Endothelial cell of umbilical vein (primary cell): ENCODE results near the gene ALDH1A2. TPM values are rescaled to one million over a fixed set of nuclear protein-coding genes. Genes with fewer than 3 reads are reported as not detected.

Experiments used
- BruUV-seq: library from RNA; stranded (reverse); fragments of 400-500 nt; replicated peaks from 2 replicates; lab custom pipeline; 2021; lab: Mats Ljungman, UMichigan
- CTCF ChIA-PET: fragments of 300-600, 350-600 bp; sonication (Branson Sonifier 250); formaldehyde crosslinking; loops from one replicate; lab custom pipeline; 2021; ENCODE audit warnings: antibody characterized with exemption, inconsistent platforms; lab: Charles Lee
- POLR2A ChIA-PET: fragments of 300-600, 350-600 bp; sonication (Branson Sonifier 250); formaldehyde crosslinking; loops from one replicate; lab custom pipeline; 2021; ENCODE audit warnings: antibody characterized with exemption, inconsistent platforms; lab: Charles Lee
- DNase-seq: peaks from one replicate; pipeline ENCODE4 v3.0.0-alpha.2; 2011; ENCODE audit warnings: low read depth, low spot score
- FAIRE-seq: peaks from 2 replicates; lab custom pipeline; 2011; peaks lifted over from hg19 to GRCh38; lab: Jason Lieb, UNC
- H2AFZ ChIP-seq: 2 replicates; pipeline ENCODE4 v1.6.0; 2012; ENCODE audit warnings: low read depth, low read length, control low read depth, inconsistent platforms
- H3K27ac ChIP-seq: 2 replicates; pipeline ENCODE4 v1.5.1; 2011; ENCODE audit warnings: low read depth, mild to moderate bottlenecking, control low read depth, low read length, moderate library complexity; ENCODE audit not compliant: insufficient read depth
- H3K27me3 ChIP-seq, 2 experiments: 2 replicates each; pipeline versions ENCODE4 v1.6.0 to v1.6.1; 2011; ENCODE audit warnings: low read length in 2 of 2, mixed read lengths in 1 of 2; ENCODE audit not compliant: control insufficient read depth in 2 of 2, insufficient read depth in 2 of 2
- H3K36me3 ChIP-seq, 2 experiments: 2 replicates in 1 of 2; 3 replicates in 1 of 2; pipeline ENCODE4 v1.5.1; 2011; ENCODE audit warnings: low read length in 2 of 2, mild to moderate bottlenecking in 1 of 2, moderate library complexity in 1 of 2; ENCODE audit not compliant: control insufficient read depth in 2 of 2, insufficient read depth in 2 of 2; ENCODE audit errors: extremely low read depth in 1 of 2
- H3K4me1 ChIP-seq: 3 replicates; pipeline ENCODE4 v1.5.1; 2011; ENCODE audit warnings: mild to moderate bottlenecking, low read length; ENCODE audit not compliant: control insufficient read depth, insufficient read depth; ENCODE audit errors: extremely low read depth
- H3K4me2 ChIP-seq: 2 replicates; pipeline ENCODE4 v1.6.1; 2011; ENCODE audit warnings: low read length, control low read depth, mixed read lengths; ENCODE audit not compliant: insufficient read depth
- H3K4me3 ChIP-seq, 3 experiments: fragments of 200-600 bp in 1 of 3; sonication (generic), shearing (Covaris generic) in 1 of 3; replicated peaks in 1 of 3; 2 replicates each; pipeline ENCODE4 v1.5.1; 2011 to 2016; ENCODE audit warnings: control low read depth in 3 of 3, low read length in 3 of 3, mild to moderate bottlenecking in 2 of 3, inconsistent platforms in 1 of 3, low read depth in 1 of 3, moderate library complexity in 1 of 3; ENCODE audit not compliant: insufficient read depth in 1 of 3
- H3K79me2 ChIP-seq: 2 replicates; pipeline ENCODE4 v1.6.0; 2012; ENCODE audit warnings: low read length, inconsistent platforms; ENCODE audit not compliant: control insufficient read depth, insufficient read depth
- H3K9ac ChIP-seq: replicated peaks from 2 replicates; pipeline ENCODE3; 2011; ENCODE audit warnings: low read length, control low read depth; ENCODE audit not compliant: insufficient read depth; ENCODE audit errors: extremely low read depth
- H3K9me1 ChIP-seq: replicated peaks from 3 replicates; pipeline ENCODE4 v1.6.0; 2011; ENCODE audit warnings: mild to moderate bottlenecking, low read length; ENCODE audit not compliant: control insufficient read depth, insufficient read depth; ENCODE audit errors: extremely low read depth
- H3K9me3 ChIP-seq: replicated peaks from 2 replicates; pipeline ENCODE4 v1.5.1; 2012; ENCODE audit warnings: low read length, inconsistent platforms; ENCODE audit not compliant: control insufficient read depth, insufficient read depth
- H4K20me1 ChIP-seq: replicated peaks from 2 replicates; pipeline ENCODE3; 2011; ENCODE audit warnings: mild to moderate bottlenecking, low read length; ENCODE audit not compliant: control insufficient read depth, insufficient read depth; ENCODE audit errors: extremely low read depth
- EZH2 ChIP-seq: IDR thresholded peaks from 2 replicates; pipeline ENCODE4 v1.6.1; 2012; ENCODE audit warnings: borderline replicate concordance, low read depth, mild to moderate bottlenecking, moderate library complexity, low read length, inconsistent platforms; ENCODE audit not compliant: severe bottlenecking
- FOS ChIP-seq: IDR thresholded peaks from 2 replicates; pipeline ENCODE4 v1.6.1; 2011; ENCODE audit warnings: mild to moderate bottlenecking, low read length, moderate library complexity, borderline replicate concordance; ENCODE audit not compliant: insufficient read depth
- GATA2 ChIP-seq: IDR thresholded peaks from 2 replicates; pipeline ENCODE4 v1.7.0; 2011; ENCODE audit warnings: low read depth, mild to moderate bottlenecking, moderate library complexity, mixed read lengths, low read length; ENCODE audit not compliant: insufficient read length, insufficient read depth
- JUN ChIP-seq: IDR thresholded peaks from 2 replicates; pipeline ENCODE4 v1.6.1; 2011; ENCODE audit warnings: borderline replicate concordance, low read depth; ENCODE audit not compliant: insufficient read length, insufficient read depth
- MYC ChIP-seq: IDR thresholded peaks from one replicate; pipeline ENCODE4 v1.6.1; 2011; ENCODE audit warnings: mild to moderate bottlenecking, low read depth, low read length
- POLR2A ChIP-seq: IDR thresholded peaks from 2 replicates; pipeline ENCODE4 v1.6.1; 2012; ENCODE audit warnings: low read depth, mild to moderate bottlenecking, control low read depth, low read length
- POLR2AphosphoS5 ChIP-seq: IDR thresholded peaks from 2 replicates; pipeline ENCODE4 v1.6.1; 2012; ENCODE audit warnings: low read depth, mild to moderate bottlenecking, control low read depth, low read length, moderate library complexity; ENCODE audit not compliant: insufficient read depth
- dilution Hi-C: fragments of 300-500 bp; cut with MboI; formaldehyde crosslinking; loops from one replicate; pipeline ENCODE4 v1.15.0; 2019; ENCODE audit warnings: low sequenced_read_pairs; ENCODE audit not compliant: extremely low pct_ligation_motif_present
- intact Hi-C: fragments of 100-400 bp; cut with micrococcal nuclease; formaldehyde crosslinking; loops from one replicate; pipeline ENCODE4 v1.10.0; 2022
- polyA plus RNA-seq, 4 experiments: library from polyadenylated mRNA; depleted of rRNA in 3 of 4; stranded (reverse) in 3 of 4; unstranded in 1 of 4; fragments of >200 nt; gene quantifications; 2 replicates each; pipeline versions ENCODE4 v1.2.1 to v1.2.3, GENCODE V29; 2011 to 2012; ENCODE audit warnings: missing spikeins in 1 of 4
- total RNA-seq: library from RNA; stranded (reverse); gene quantifications from 2 replicates; pipeline ENCODE4 v1.2.3, GENCODE V29; 2021
- TF ChIP-seq, protein P1 (sequence below): IDR thresholded peaks from 2 replicates; pipeline ENCODE4 v1.6.1; 2011; ENCODE audit not compliant: insufficient read depth, insufficient read length
- TF ChIP-seq, protein P2 (sequence below), 2 donors: IDR thresholded peaks; 1 replicate in 1 of 2; 2 replicates in 1 of 2; pipeline ENCODE4 v1.5.1; 2011; ENCODE audit warnings: low read length in 2 of 2, mild to moderate bottlenecking in 2 of 2, moderate library complexity in 2 of 2, control low read depth in 1 of 2, inconsistent platforms in 1 of 2, low read depth in 1 of 2; ENCODE audit not compliant: insufficient read depth in 1 of 2; ENCODE audit errors: extremely low read depth in 1 of 2

The ALDH1A2 gene
- total and polyA plus RNA-seq, 2 donors (not counting 3 experiments of a cell fraction or from before 2014, with no cell fraction given) = 16.3 to 34.9 TPM

DNA sequence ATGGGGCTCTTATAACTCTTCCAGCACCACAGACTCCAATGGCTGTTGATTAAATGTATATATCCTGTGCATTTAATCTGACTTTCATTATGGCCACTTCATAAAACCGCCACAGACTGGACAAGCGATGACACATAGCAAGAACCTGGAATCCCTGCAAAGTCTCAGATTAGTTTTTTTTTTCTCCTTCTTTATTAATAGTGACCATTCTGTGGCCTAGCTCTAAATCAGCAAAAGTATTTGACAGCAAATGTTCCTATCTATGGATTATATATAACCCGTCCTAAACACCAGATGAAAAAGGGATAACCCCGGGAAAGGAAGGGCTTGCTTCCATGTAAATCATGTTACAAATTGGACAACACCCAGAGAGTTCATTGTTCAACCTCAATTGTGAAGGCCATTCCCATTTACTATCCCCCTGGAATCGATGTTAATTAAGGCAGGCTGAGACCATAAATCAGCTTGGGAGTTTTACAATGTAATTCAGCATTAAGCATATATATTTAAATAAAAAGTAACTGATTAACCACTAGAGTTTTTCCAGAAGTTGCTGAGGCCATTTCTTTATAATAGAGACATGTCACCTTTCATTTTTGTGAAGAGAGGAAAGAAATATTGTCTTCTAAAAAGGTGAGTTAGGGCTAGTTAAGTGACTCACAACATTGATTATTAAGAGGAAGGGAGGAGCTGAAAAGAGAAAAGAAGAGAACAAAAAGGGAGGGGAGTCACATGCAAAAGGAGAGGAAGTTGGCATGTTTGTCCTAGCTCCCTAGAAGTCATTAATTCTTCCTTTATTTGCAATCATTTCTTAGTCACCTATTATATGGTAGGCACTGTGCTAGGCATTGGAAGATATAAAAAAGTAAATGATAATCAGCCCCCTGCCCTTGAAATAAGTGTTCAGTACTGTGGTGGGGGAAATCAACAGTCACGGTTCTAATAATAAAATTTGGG is 26.2 kb downstream of the ALDH1A2 start:
- peak overlapping the region; percentile 38 for H3K27ac ChIP-seq
- H3K4me3 ChIP-seq = no peak overlapping the region
- no peaks in the 10 kb centered on the region for H3K79me2 ChIP-seq
- FAIRE-seq = no peak
- H3K9me1 ChIP-seq = no peaks in the 10 kb centered on the region
- no TSS peak for BruUV-seq
- H3K9me3 ChIP-seq = no peaks in the 10 kb centered on the region
- H3K27me3 ChIP-seq = no peaks in the 10 kb centered on the region
- H2AFZ ChIP-seq = no peak overlapping the region
- POLR2A ChIA-PET = no interaction called here
- no peak overlapping the region for H3K9ac ChIP-seq
- intact Hi-C loops (no loop called here), dilution Hi-C loops (no loop called here)
- TF ChIP-seq, protein P1, sequence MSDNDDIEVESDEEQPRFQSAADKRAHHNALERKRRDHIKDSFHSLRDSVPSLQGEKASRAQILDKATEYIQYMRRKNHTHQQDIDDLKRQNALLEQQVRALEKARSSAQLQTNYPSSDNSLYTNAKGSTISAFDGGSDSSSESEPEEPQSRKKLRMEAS = no peak
- TF ChIP-seq FOS = peak; percentile 22
- peaks cover 45% of the 10 kb centered on the region for H3K4me1 ChIP-seq
- CTCF ChIA-PET = interaction anchor here (0.7 to 2.0 kb wide), 9 partner anchors 26 to 306 kb away, joined by 3 to 16 read pairs (median 5); partner anchors contain the start of gene ALDH1A2
- H3K4me2 ChIP-seq = peak overlapping the region; percentile 66
- H3K36me3 ChIP-seq = no peaks in the 10 kb centered on the region
- peak; percentile 41 for DNase-seq
- H4K20me1 ChIP-seq = peaks cover 2% of the 10 kb centered on the region

DNA sequence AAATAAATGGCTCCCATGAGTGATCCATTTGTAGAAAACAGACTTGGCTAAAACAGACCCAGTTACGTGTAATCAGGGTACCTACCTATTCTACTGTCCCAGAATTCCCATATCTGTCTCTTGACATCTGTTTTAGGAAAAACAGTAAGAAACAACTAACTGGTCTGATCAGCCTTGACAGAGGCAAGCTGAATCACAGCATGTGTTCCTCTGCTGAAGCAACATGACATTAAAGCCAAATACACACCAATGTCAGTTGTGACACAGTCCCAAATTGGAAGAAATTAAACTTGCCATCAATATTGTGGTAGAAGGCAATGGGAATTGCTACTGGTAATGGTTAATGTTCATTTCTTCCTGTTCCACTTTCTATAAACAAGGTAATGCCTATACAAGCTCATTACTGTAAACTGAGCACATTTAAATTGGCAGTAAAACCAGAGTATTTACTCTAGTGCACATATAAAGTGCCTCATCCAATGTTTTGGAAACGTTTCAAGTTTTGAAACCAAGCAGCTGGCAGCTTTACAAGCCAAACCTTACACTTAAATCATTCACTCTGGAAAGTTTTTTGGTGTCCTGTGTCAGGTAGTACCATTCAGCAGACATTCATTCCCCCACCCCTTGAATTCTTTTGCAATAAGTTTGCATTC is 27.0 kb downstream of the ALDH1A2 start:
- POLR2A ChIA-PET = no interaction called here
- peak; percentile 50 for FAIRE-seq
- Histone ChIP-seq H3K9me3 (no peaks in the 10 kb centered on the region), H4K20me1 (peaks cover 2% of the 10 kb centered on the region), H3K79me2 (no peaks in the 10 kb centered on the region), H3K27ac (peak overlapping the region; percentile 38), H3K27me3 (no peaks in the 10 kb centered on the region), H3K4me2 (peak overlapping the region; percentile 66), H2AFZ (no peak overlapping the region), H3K4me1 (peaks cover 45% of the 10 kb centered on the region), H3K4me3 (no peak overlapping the region), H3K9me1 (no peaks in the 10 kb centered on the region), H3K36me3 (no peaks in the 10 kb centered on the region), H3K9ac (no peak overlapping the region)
- peak; percentile 85 for DNase-seq
- intact Hi-C loops (no loop called here), dilution Hi-C loops (no loop called here)
- no TSS peak for BruUV-seq
- no peak for TF ChIP-seq MYC
- no peak for TF ChIP-seq GATA2
- TF ChIP-seq, protein P1 = no peak
- no peak for TF ChIP-seq POLR2A
- no peak for TF ChIP-seq EZH2
- TF ChIP-seq FOS = no peak
- TF ChIP-seq JUN = no peak
- TF ChIP-seq, protein P2, sequence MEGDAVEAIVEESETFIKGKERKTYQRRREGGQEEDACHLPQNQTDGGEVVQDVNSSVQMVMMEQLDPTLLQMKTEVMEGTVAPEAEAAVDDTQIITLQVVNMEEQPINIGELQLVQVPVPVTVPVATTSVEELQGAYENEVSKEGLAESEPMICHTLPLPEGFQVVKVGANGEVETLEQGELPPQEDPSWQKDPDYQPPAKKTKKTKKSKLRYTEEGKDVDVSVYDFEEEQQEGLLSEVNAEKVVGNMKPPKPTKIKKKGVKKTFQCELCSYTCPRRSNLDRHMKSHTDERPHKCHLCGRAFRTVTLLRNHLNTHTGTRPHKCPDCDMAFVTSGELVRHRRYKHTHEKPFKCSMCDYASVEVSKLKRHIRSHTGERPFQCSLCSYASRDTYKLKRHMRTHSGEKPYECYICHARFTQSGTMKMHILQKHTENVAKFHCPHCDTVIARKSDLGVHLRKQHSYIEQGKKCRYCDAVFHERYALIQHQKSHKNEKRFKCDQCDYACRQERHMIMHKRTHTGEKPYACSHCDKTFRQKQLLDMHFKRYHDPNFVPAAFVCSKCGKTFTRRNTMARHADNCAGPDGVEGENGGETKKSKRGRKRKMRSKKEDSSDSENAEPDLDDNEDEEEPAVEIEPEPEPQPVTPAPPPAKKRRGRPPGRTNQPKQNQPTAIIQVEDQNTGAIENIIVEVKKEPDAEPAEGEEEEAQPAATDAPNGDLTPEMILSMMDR (IDR thresholded peaks at IDR 0.05; ENCODE audit: extremely low read depth in 1 of 2, insufficient read depth in 1 of 2, low read depth in 1 of 2, low read length in 2 of 2) = no peak
- TF ChIP-seq POLR2AphosphoS5 = no peak
- CTCF ChIA-PET = interaction anchor here (1.0 to 2.1 kb wide), 9 partner anchors 27 to 306 kb away, joined by 3 to 16 read pairs (median 5); partner anchors contain the start of gene ALDH1A2
